SK-N-SH treated with all-trans-retinoic acid at 6 μM for 48 hours (cell line): ENCODE results near the gene SLC1A5.

Experiments
- BACH2 ChIP-seq: fragments of 250-450 bp; sonication (Bioruptor Pico); IDR thresholded peaks from 2 replicates; pipeline ENCODE4 v1.9.0; 2021; ENCODE audit warnings: mild to moderate bottlenecking, borderline replicate concordance
- TF ChIP-seq, protein P1 (sequence below): fragments of 250-450 bp; sonication (Bioruptor Pico); IDR thresholded peaks from 2 replicates; pipeline ENCODE4 v1.8.0; 2020; ENCODE audit warnings: mild to moderate bottlenecking, moderate library complexity, borderline replicate concordance

DNA sequence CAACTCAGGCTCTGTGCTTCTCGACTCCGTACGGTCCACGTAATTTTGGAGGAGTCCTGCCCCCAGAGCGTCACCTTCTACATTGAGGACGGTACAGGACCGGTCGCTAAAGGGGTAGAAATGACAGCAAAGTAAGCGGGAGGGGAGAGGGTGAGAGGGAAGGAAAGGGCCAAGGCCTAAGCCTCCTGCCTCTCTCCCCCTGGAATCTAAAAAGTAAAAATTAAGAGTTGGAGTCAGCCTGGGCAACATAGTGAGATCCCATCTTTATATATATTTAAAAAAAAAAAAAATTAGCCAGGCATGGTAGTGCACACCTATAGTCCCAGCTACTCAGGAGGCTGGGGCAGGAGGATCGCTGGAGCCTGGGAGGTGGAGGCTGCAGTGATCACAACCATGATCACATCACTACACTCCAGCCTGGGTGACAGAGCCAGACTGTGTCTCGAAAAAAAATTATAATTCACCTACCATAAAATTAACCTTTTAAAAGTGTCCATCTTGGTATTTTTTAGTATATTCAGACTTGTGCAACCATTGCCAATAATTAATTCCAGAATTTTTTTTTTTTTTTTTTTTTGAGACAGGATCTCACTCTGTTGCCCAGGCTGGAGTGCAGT is 12.6 kb downstream of the SLC1A5 start:
- TF ChIP-seq, protein P1, sequence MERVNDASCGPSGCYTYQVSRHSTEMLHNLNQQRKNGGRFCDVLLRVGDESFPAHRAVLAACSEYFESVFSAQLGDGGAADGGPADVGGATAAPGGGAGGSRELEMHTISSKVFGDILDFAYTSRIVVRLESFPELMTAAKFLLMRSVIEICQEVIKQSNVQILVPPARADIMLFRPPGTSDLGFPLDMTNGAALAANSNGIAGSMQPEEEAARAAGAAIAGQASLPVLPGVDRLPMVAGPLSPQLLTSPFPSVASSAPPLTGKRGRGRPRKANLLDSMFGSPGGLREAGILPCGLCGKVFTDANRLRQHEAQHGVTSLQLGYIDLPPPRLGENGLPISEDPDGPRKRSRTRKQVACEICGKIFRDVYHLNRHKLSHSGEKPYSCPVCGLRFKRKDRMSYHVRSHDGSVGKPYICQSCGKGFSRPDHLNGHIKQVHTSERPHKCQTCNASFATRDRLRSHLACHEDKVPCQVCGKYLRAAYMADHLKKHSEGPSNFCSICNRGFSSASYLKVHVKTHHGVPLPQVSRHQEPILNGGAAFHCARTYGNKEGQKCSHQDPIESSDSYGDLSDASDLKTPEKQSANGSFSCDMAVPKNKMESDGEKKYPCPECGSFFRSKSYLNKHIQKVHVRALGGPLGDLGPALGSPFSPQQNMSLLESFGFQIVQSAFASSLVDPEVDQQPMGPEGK (CRISPR knock-in tag) = no peak
- no peak for TF ChIP-seq BACH2
